Endothelial cell (in vitro differentiated cells): ENCODE data around the gene PALD1. TPM values are rescaled to one million over a fixed set of nuclear protein-coding genes. Genes with fewer than 3 reads are reported as not detected.

Experiments
- DNase-seq: peaks from one replicate; pipeline ENCODE4 v3.0.0; 2021; ENCODE audit warnings: low spot score
- H3K27ac Mint-ChIP-seq: one replicate; pipeline ENCODE4 v1.8.0; 2021; ENCODE audit warnings: mixed read lengths, inconsistent platforms; ENCODE audit not compliant: unreplicated experiment
- H3K27me3 Mint-ChIP-seq: one replicate; pipeline ENCODE4 v1.8.0; 2021; ENCODE audit warnings: mild to moderate bottlenecking, moderate library complexity, mixed read lengths, inconsistent platforms; ENCODE audit not compliant: unreplicated experiment
- H3K36me3 Mint-ChIP-seq: one replicate; pipeline ENCODE4 v1.8.0; 2021; ENCODE audit warnings: mild to moderate bottlenecking, low read depth, mixed read lengths, inconsistent platforms; ENCODE audit not compliant: unreplicated experiment
- H3K4me1 Mint-ChIP-seq: one replicate; pipeline ENCODE4 v1.8.0; 2021; ENCODE audit warnings: mild to moderate bottlenecking, mixed read lengths, inconsistent platforms; ENCODE audit not compliant: unreplicated experiment
- H3K4me3 Mint-ChIP-seq: one replicate; pipeline ENCODE4 v1.8.0; 2021; ENCODE audit warnings: mild to moderate bottlenecking, mixed read lengths, inconsistent platforms; ENCODE audit not compliant: unreplicated experiment
- H3K9me3 Mint-ChIP-seq: one replicate; pipeline ENCODE4 v1.8.0; 2021; ENCODE audit warnings: mixed read lengths, inconsistent platforms; ENCODE audit not compliant: unreplicated experiment
- CTCF ChIP-seq: fragments of 200-600 bp; sonication (generic); IDR thresholded peaks from one replicate; pipeline ENCODE4 v1.5.0; 2021; ENCODE audit warnings: antibody characterized with exemption; ENCODE audit not compliant: unreplicated experiment
- total RNA-seq: library from RNA; stranded (reverse); fragmentation: NEBNext Ultra II Directional; extraction: Animal tissue kit (Norgen Biotek cat#: 25700); gene quantifications from one replicate; pipeline ENCODE4 v1.2.1, GENCODE V29; 2021; ENCODE audit not compliant: unreplicated experiment

Gene PALD1
- total RNA-seq, 1 donor from 2014 or later, result 166 TPM

GRCh38 chr10:70565556-70566514, 87.3 kb downstream of the PALD1 start:
- Mint-ChIP-seq H3K4me3 (no peak overlapping the region), H3K36me3 (peaks cover 29% of the 10 kb centered on the region), H3K27me3 (peaks cover 30% of the 10 kb centered on the region), H3K9me3 (no peaks in the 10 kb centered on the region), H3K4me1 (peaks cover 35% of the 10 kb centered on the region), H3K27ac (peak overlapping the region; percentile 86)
- no peak for DNase-seq
- no peak for TF ChIP-seq CTCF

- peak overlapping the region; percentile 86 for H3K27ac Mint-ChIP-seq
- no peak for DNase-seq
- peaks cover 33% of the 10 kb centered on the region for H3K36me3 Mint-ChIP-seq
- H3K4me1 Mint-ChIP-seq, result peaks cover 27% of the 10 kb centered on the region
- no peaks in the 10 kb centered on the region for H3K9me3 Mint-ChIP-seq
- no peak overlapping the region for H3K4me3 Mint-ChIP-seq
- TF ChIP-seq CTCF, result no peak
- peaks cover 31% of the 10 kb centered on the region for H3K27me3 Mint-ChIP-seq
Observed at GRCh38 chr10:70566515-70567290, 88.1 kb downstream of the PALD1 start.

- peak overlapping the region; percentile 26 for H3K4me3 Mint-ChIP-seq
Observed at GRCh38 chr10:70567603-70568002, 89.0 kb downstream of the PALD1 start.

GRCh38 chr10:70568113-70568512, 89.5 kb downstream of the PALD1 start:
- no peak for DNase-seq
- TF ChIP-seq CTCF, result no peak
- peaks cover 31% of the 10 kb centered on the region for H3K36me3 Mint-ChIP-seq
- peaks cover 24% of the 10 kb centered on the region for H3K4me1 Mint-ChIP-seq
- H3K9me3 Mint-ChIP-seq, result no peaks in the 10 kb centered on the region
- H3K4me3 Mint-ChIP-seq, result peak overlapping the region; percentile 33
- no peak overlapping the region for H3K27ac Mint-ChIP-seq
- H3K27me3 Mint-ChIP-seq, result peaks cover 28% of the 10 kb centered on the region

More at GRCh38 chr10:70567603-70568002, 89.0 kb downstream of the PALD1 start:
- peaks cover 30% of the 10 kb centered on the region for H3K27me3 Mint-ChIP-seq
- no peak overlapping the region for H3K27ac Mint-ChIP-seq
- no peak for TF ChIP-seq CTCF
- H3K9me3 Mint-ChIP-seq, result no peaks in the 10 kb centered on the region
- H3K36me3 Mint-ChIP-seq, result peaks cover 36% of the 10 kb centered on the region
- H3K4me1 Mint-ChIP-seq, result peaks cover 27% of the 10 kb centered on the region
- no peak for DNase-seq
